ENCODE results near the gene FKBP1A.
"Not testable (repeated sequence)": the region's sequence is repeated elsewhere in the genome, so short reads cannot be mapped to it uniquely, and the experiment has no call there.

FKBP1A gene

GRCh38 chr20:1345756-1346093 is 47.1 kb downstream of the FKBP1A start:
- H3K9ac ChIP-seq (ENCODE audit: low read length): no peak overlapping the region
- H3K36me3 ChIP-seq (ENCODE audit: control insufficient read depth in 1 of 2, insufficient read depth in 2 of 2, low read depth in 1 of 2, low read length in 2 of 2): peaks cover 5 to 8% of the 10 kb centered on the region in 2 experiments
- H4K91ac ChIP-seq (ENCODE audit: low read length): no peak overlapping the region
- H2AK5ac ChIP-seq (ENCODE audit: low read length, severe bottlenecking): no peak overlapping the region
- H3K23ac ChIP-seq (ENCODE audit: low read length in 2 of 2): no peak overlapping the region
- peaks cover 5% of the 10 kb centered on the region for H3K79me1 ChIP-seq (replicated peaks; ENCODE audit: low read length, poor library complexity, severe bottlenecking)
- 100% methylated on average over 1 of the region's 1 CpG for WGBS
- H3K18ac ChIP-seq (ENCODE audit: low read depth in 1 of 2, low read length in 2 of 2): no peak overlapping the region
- H3K27me3 ChIP-seq (ENCODE audit: control insufficient read depth in 1 of 2, insufficient read depth in 1 of 2, low read length in 2 of 2): no peaks in the 10 kb centered on the region
- H2AFZ ChIP-seq (ENCODE audit: low read depth, low read length): no peak overlapping the region
- H3K4me2 ChIP-seq (ENCODE audit: low read length, poor library complexity, severe bottlenecking): no peak overlapping the region
- DNase-seq: no peak
- H3K9me3 ChIP-seq (ENCODE audit: control insufficient read depth, low read length): peaks cover 20% of the 10 kb centered on the region
- no peak overlapping the region for H2BK12ac ChIP-seq (ENCODE audit: low read length in 2 of 2)
- H3K4ac ChIP-seq (ENCODE audit: low read depth in 1 of 2, low read length in 2 of 2): no peak overlapping the region
- no peak overlapping the region for H2BK15ac ChIP-seq (ENCODE audit: low read depth, poor library complexity, severe bottlenecking)
- no peak overlapping the region for H3K27ac ChIP-seq (ENCODE audit: low read length, poor library complexity, severe bottlenecking)
- H3K14ac ChIP-seq (ENCODE audit: low read length in 2 of 2): no peak overlapping the region
- H2BK120ac ChIP-seq (ENCODE audit: low read depth, low read length): no peak overlapping the region
- no peak overlapping the region for H4K8ac ChIP-seq (ENCODE audit: low read length)
- H3K4me1 ChIP-seq (ENCODE audit: control insufficient read depth, insufficient read depth, low read depth, low read length): no peaks in the 10 kb centered on the region
- no peak overlapping the region for H2BK5ac ChIP-seq (ENCODE audit: low read depth, low read length, poor library complexity, severe bottlenecking)
- H3K4me3 ChIP-seq (ENCODE audit: insufficient read depth in 1 of 2, low read depth in 1 of 2, low read length in 2 of 2): no peak overlapping the region

- no peak overlapping the region for H2BK12ac ChIP-seq (ENCODE audit: low read length in 2 of 2)
- no peak overlapping the region for H2AFZ ChIP-seq (ENCODE audit: low read depth, low read length)
Observed at GRCh38 chr20:1345030-1345755, 47.7 kb downstream of the FKBP1A start.

DNA sequence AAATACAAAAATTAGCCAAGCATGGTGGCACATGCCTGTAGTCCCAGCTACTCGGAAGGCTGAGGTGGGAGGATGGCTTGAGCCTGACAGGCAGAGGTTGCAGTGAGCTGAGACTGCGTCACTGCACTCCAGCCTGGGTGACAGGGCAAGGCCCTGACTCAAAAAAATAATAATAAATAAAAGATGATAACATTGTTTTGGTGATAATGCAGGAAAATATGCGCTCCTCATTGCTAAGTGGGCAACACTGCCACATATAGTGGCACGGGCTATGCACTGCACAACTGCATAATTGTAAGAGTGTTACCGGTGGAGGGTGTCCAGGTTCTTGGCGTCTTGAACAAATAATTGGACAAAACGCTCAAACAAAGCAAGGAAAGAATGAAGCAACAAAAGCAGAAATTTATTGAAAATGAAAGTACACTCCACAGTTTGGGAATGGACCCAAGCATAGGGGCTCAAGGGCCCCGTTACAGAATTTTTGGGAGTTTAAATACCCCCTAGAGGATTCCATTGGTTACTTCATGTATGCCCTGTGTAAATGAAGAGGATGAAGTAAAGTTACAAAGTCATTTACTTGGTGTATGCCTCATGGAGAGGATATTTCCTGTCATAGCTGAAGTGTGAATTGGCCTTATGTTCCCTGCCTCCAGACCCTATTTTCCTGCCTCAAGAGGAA is 49.3 kb downstream of the FKBP1A start:
- H3K9ac ChIP-seq (ENCODE audit: low read length); H2BK5ac ChIP-seq (ENCODE audit: low read depth, low read length, poor library complexity, severe bottlenecking); H3K9me3 ChIP-seq (ENCODE audit: control insufficient read depth, low read length); H3K18ac ChIP-seq (ENCODE audit: low read depth in 1 of 2, low read length in 2 of 2); H3K23ac ChIP-seq (ENCODE audit: low read length in 2 of 2); H3K27ac ChIP-seq (ENCODE audit: low read length, poor library complexity, severe bottlenecking); H2AK5ac ChIP-seq (ENCODE audit: low read length, severe bottlenecking); H3K4me2 ChIP-seq (ENCODE audit: low read length, poor library complexity, severe bottlenecking); H2BK15ac ChIP-seq (ENCODE audit: low read depth, poor library complexity, severe bottlenecking); H3K36me3 ChIP-seq (ENCODE audit: control insufficient read depth in 1 of 2, insufficient read depth in 2 of 2, low read depth in 1 of 2, low read length in 2 of 2); H2BK12ac ChIP-seq (ENCODE audit: low read length in 2 of 2); H3K27me3 ChIP-seq (ENCODE audit: control insufficient read depth in 1 of 2, insufficient read depth in 1 of 2, low read length in 2 of 2); H3K14ac ChIP-seq (ENCODE audit: low read length in 2 of 2); H4K91ac ChIP-seq (ENCODE audit: low read length); H2AFZ ChIP-seq (ENCODE audit: low read depth, low read length); H3K4me1 ChIP-seq (ENCODE audit: control insufficient read depth, insufficient read depth, low read depth, low read length); H3K4ac ChIP-seq (ENCODE audit: low read depth in 1 of 2, low read length in 2 of 2); DNase-seq; H3K79me1 ChIP-seq (replicated peaks; ENCODE audit: low read length, poor library complexity, severe bottlenecking); H3K4me3 ChIP-seq (ENCODE audit: insufficient read depth in 1 of 2, low read depth in 1 of 2, low read length in 2 of 2); H4K8ac ChIP-seq (ENCODE audit: low read length); H2BK120ac ChIP-seq (ENCODE audit: low read depth, low read length): not testable (repeated sequence)
- WGBS: 90% methylated on average over 7 of the region's 8 CpGs

More at GRCh38 chr20:1345030-1345755, 47.7 kb downstream of the FKBP1A start:
- no peak overlapping the region for H3K4me2 ChIP-seq (ENCODE audit: low read length, poor library complexity, severe bottlenecking)
- H3K4me1 ChIP-seq (ENCODE audit: control insufficient read depth, insufficient read depth, low read depth, low read length): no peaks in the 10 kb centered on the region
- H3K9ac ChIP-seq (ENCODE audit: low read length): no peak overlapping the region
- peaks cover 5% of the 10 kb centered on the region for H3K79me1 ChIP-seq (replicated peaks; ENCODE audit: low read length, poor library complexity, severe bottlenecking)
- no peak for DNase-seq
- no peaks in the 10 kb centered on the region for H3K27me3 ChIP-seq (ENCODE audit: control insufficient read depth in 1 of 2, insufficient read depth in 1 of 2, low read length in 2 of 2)
- H3K9me3 ChIP-seq (ENCODE audit: control insufficient read depth, low read length): peaks cover 20% of the 10 kb centered on the region
- peaks cover 3 to 5% of the 10 kb centered on the region in 2 experiments for H3K36me3 ChIP-seq (ENCODE audit: control insufficient read depth in 1 of 2, insufficient read depth in 2 of 2, low read depth in 1 of 2, low read length in 2 of 2)
- no peak overlapping the region for H2AK5ac ChIP-seq (ENCODE audit: low read length, severe bottlenecking)
- no peak overlapping the region for H3K23ac ChIP-seq (ENCODE audit: low read length in 2 of 2)
- H2BK15ac ChIP-seq (ENCODE audit: low read depth, poor library complexity, severe bottlenecking): no peak overlapping the region
- H3K18ac ChIP-seq (ENCODE audit: low read depth in 1 of 2, low read length in 2 of 2): no peak overlapping the region
- no peak overlapping the region for H3K4ac ChIP-seq (ENCODE audit: low read depth in 1 of 2, low read length in 2 of 2)
- H3K27ac ChIP-seq (ENCODE audit: low read length, poor library complexity, severe bottlenecking): no peak overlapping the region
- H3K14ac ChIP-seq (ENCODE audit: low read length in 2 of 2): no peak overlapping the region
- no peak overlapping the region for H4K8ac ChIP-seq (ENCODE audit: low read length)
- H3K4me3 ChIP-seq (ENCODE audit: insufficient read depth in 1 of 2, low read depth in 1 of 2, low read length in 2 of 2): no peak overlapping the region
- H4K91ac ChIP-seq (ENCODE audit: low read length): no peak overlapping the region
- no peak overlapping the region for H2BK120ac ChIP-seq (ENCODE audit: low read depth, low read length)
- 89% methylated on average over 4 of the region's 4 CpGs for WGBS
- no peak overlapping the region for H2BK5ac ChIP-seq (ENCODE audit: low read depth, low read length, poor library complexity, severe bottlenecking)

DNA sequence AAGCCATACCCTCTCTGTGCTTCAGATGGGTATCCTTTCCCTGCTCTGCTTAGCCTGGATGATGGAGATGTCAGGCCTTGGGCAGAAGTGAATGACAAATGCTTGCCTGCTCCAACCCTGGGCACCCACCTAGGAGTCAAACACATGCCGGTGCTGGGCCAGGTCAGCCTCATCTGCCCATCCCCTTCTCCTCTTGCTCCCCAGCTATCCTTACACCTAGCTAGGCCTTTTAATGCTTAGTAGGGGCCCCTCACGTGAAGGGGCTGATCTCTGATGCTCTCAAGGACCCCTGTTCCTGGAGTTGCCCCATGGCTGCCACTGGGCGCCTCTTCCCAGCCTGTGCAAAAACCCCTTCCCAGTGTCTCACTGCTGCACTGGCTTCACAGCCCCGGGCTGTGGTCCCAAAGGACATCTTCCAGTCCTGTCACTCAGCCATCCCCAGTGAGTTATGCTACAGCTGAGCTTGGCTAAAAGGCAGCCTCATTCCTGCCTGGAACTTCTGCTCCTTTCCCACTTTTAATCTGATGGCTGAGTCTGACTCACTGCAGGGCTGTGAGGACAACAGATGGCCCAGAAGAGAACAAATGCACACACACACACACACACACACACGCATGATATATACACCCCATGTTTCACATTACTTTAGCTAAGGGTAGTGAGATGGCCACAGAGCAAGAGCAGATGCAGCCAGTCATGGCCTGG is 51.1 kb downstream of the FKBP1A start:
- Histone ChIP-seq H3K79me1 (replicated peaks; ENCODE audit: low read length, poor library complexity, severe bottlenecking) (peaks cover 19% of the 10 kb centered on the region), H3K27me3 (ENCODE audit: control insufficient read depth in 1 of 2, insufficient read depth in 1 of 2, low read length in 2 of 2) (no peaks in the 10 kb centered on the region), H3K23ac (ENCODE audit: low read length in 2 of 2) (no peak overlapping the region), H3K4me2 (ENCODE audit: low read length, poor library complexity, severe bottlenecking) (no peak overlapping the region), H3K9ac (ENCODE audit: low read length) (no peak overlapping the region), H3K27ac (ENCODE audit: low read length, poor library complexity, severe bottlenecking) (no peak overlapping the region), H3K9me3 (ENCODE audit: control insufficient read depth, low read length) (peaks cover 2% of the 10 kb centered on the region), H2BK5ac (ENCODE audit: low read depth, low read length, poor library complexity, severe bottlenecking) (no peak overlapping the region), H2AK5ac (ENCODE audit: low read length, severe bottlenecking) (no peak overlapping the region), H2BK120ac (ENCODE audit: low read depth, low read length) (no peak overlapping the region), H4K91ac (ENCODE audit: low read length) (no peak overlapping the region), H3K18ac (ENCODE audit: low read depth in 1 of 2, low read length in 2 of 2) (peak overlapping the region; percentile 25 to 81), H3K4me1 (ENCODE audit: control insufficient read depth, insufficient read depth, low read depth, low read length) (peaks cover 4% of the 10 kb centered on the region), H2BK12ac (ENCODE audit: low read length in 2 of 2) (peak overlapping the region in 1 of 2 experiments; percentile 37), H4K8ac (ENCODE audit: low read length) (peak overlapping the region; percentile 22), H3K4me3 (ENCODE audit: insufficient read depth in 1 of 2, low read depth in 1 of 2, low read length in 2 of 2) (no peak overlapping the region), H2BK15ac (ENCODE audit: low read depth, poor library complexity, severe bottlenecking) (peak overlapping the region; percentile 45), H3K36me3 (ENCODE audit: control insufficient read depth in 1 of 2, insufficient read depth in 2 of 2, low read depth in 1 of 2, low read length in 2 of 2) (peaks cover 0 to 5% of the 10 kb centered on the region in 2 experiments), H3K14ac (ENCODE audit: low read length in 2 of 2) (peak overlapping the region in 1 of 2 experiments; percentile 6), H3K4ac (ENCODE audit: low read depth in 1 of 2, low read length in 2 of 2) (no peak overlapping the region), H2AFZ (ENCODE audit: low read depth, low read length) (no peak overlapping the region)
- 65% methylated on average over 5 of the region's 5 CpGs for WGBS
- DNase-seq: peak; percentile 95
